Measurements from ENCODE around the gene ARL13B. TPM values are rescaled to one million over a fixed set of nuclear protein-coding genes. Genes with fewer than 3 reads are reported as not detected.

ARL13B gene
- total RNA-seq, 2 donors from 2014 or later, result 8.4 to 12.6 TPM

DNA sequence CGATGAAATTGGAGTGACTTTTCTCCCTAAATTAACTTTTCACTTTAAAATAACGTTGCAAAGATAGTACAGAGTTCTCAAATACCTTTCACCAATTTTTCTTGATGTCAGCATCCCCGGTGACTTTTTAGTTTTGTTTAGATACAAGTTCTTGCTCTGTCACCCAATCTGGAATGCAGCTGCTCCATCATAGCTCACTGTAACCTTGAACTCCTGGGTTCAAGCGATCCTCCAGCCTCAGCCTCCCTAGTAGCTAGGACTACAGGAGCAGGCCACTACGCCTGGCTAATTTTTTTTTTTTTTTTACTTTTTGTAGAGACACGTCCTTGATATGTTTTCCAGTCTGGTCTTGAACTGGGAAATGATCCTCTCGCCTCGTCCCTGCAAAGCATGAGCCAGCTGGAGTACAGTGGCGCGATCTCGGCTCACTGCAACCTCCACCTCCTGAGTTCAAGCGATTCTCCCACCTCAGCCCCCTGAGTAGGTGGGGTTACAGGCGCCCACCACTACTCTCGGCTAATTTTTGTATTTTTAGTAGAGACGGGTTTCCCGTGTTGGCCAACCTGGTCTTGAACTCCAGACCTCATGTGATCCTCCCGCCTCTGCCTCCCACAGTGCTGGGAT is 83.7 kb downstream of the ARL13B start:
- H3K27ac ChIP-seq, result peak overlapping the region; percentile 91 to 97
- no peaks in the 10 kb centered on the region for H3K27me3 ChIP-seq (replicated peaks; ENCODE audit: insufficient read depth)
- DNase-seq (ENCODE audit: low spot score), result no peak
- H3K36me3 ChIP-seq, result no peaks in the 10 kb centered on the region
- TF ChIP-seq, protein P1, sequence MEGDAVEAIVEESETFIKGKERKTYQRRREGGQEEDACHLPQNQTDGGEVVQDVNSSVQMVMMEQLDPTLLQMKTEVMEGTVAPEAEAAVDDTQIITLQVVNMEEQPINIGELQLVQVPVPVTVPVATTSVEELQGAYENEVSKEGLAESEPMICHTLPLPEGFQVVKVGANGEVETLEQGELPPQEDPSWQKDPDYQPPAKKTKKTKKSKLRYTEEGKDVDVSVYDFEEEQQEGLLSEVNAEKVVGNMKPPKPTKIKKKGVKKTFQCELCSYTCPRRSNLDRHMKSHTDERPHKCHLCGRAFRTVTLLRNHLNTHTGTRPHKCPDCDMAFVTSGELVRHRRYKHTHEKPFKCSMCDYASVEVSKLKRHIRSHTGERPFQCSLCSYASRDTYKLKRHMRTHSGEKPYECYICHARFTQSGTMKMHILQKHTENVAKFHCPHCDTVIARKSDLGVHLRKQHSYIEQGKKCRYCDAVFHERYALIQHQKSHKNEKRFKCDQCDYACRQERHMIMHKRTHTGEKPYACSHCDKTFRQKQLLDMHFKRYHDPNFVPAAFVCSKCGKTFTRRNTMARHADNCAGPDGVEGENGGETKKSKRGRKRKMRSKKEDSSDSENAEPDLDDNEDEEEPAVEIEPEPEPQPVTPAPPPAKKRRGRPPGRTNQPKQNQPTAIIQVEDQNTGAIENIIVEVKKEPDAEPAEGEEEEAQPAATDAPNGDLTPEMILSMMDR (IDR thresholded peaks at IDR 0.05), result no peak
- H3K4me1 ChIP-seq (ENCODE audit: control insufficient read depth in 1 of 2, low read depth in 2 of 2), result peaks cover 18 to 33% of the 10 kb centered on the region in 2 donors
- peak overlapping the region; percentile 84 for H3K4me3 ChIP-seq
- no peaks in the 10 kb centered on the region for H3K9me3 ChIP-seq
- no peak for ATAC-seq (ENCODE audit: insufficient number of reproducible peaks, low FRiP score, low read depth)

DNA sequence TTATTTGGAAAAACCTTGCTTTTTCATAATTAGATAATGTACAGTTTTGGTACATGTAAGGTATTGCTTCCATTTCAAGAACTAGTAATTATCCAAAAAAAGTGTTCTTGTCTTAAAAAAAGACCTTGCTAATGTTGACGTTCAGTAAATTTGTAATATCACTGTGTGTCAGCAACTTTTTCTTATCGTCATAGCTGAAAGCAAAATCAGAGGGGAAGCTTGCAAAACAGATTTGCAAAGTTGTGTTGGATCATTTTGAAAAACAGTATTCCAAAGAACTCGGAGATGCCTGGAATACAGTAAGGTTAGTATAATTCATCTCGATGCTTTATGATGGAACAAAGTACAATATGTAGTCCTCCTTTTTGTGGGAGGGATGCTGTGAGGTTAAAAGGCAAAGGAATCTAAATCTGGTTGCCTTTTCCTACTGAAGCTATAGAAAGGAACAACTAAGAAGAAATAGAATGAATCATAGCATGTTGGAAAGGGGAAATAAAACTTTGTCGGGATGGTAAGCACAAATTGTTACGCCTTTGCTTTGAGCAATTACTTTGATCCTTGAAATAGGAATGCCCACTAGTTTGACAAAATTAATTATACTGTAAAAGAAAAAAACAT is 84.4 kb downstream of the ARL13B start:
- no peaks in the 10 kb centered on the region for H3K9me3 ChIP-seq
- ATAC-seq (ENCODE audit: insufficient number of reproducible peaks, low FRiP score, low read depth) (no peak), DNase-seq (ENCODE audit: low spot score) (no peak)
- peak overlapping the region; percentile 84 for H3K4me3 ChIP-seq
- H3K36me3 ChIP-seq, result no peaks in the 10 kb centered on the region
- TF ChIP-seq, protein P1 (IDR thresholded peaks at IDR 0.05), result no peak
- peaks cover 22 to 36% of the 10 kb centered on the region in 2 donors for H3K4me1 ChIP-seq (ENCODE audit: control insufficient read depth in 1 of 2, low read depth in 2 of 2)
- peak overlapping the region in 1 of 2 donors; percentile 91 for H3K27ac ChIP-seq
- no peaks in the 10 kb centered on the region for H3K27me3 ChIP-seq (replicated peaks; ENCODE audit: insufficient read depth)

DNA sequence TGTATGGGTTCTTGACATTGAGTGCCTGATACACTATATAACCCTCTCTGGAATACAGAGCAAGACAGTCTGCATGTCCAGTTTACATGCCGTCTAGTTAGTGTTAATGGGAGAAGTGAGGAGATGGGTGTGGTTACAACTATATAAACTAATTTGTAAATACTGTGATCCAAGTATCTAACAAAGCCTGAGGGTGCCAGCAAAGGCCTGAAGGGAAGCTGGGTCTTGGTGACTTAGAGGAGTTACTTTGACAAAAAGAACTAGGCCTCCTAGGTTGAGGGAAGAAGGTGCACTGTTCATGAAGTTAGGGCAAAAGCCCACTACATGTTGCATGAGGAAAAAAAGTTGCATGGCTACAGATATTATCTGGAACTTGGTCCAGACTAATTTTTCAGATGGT is 85.2 kb downstream of the ARL13B start:
- H3K4me1 ChIP-seq (ENCODE audit: control insufficient read depth in 1 of 2, low read depth in 2 of 2), result peaks cover 22 to 36% of the 10 kb centered on the region in 2 donors
- H3K27me3 ChIP-seq (replicated peaks; ENCODE audit: insufficient read depth), result no peaks in the 10 kb centered on the region
- no peaks in the 10 kb centered on the region for H3K9me3 ChIP-seq
- TF ChIP-seq, protein P1 (IDR thresholded peaks at IDR 0.05), result no peak
- DNase-seq (ENCODE audit: low spot score) (no peak), ATAC-seq (ENCODE audit: insufficient number of reproducible peaks, low FRiP score, low read depth) (no peak)
- H3K36me3 ChIP-seq, result no peaks in the 10 kb centered on the region
- H3K4me3 ChIP-seq, result no peak overlapping the region
- H3K27ac ChIP-seq, result no peak overlapping the region

DNA sequence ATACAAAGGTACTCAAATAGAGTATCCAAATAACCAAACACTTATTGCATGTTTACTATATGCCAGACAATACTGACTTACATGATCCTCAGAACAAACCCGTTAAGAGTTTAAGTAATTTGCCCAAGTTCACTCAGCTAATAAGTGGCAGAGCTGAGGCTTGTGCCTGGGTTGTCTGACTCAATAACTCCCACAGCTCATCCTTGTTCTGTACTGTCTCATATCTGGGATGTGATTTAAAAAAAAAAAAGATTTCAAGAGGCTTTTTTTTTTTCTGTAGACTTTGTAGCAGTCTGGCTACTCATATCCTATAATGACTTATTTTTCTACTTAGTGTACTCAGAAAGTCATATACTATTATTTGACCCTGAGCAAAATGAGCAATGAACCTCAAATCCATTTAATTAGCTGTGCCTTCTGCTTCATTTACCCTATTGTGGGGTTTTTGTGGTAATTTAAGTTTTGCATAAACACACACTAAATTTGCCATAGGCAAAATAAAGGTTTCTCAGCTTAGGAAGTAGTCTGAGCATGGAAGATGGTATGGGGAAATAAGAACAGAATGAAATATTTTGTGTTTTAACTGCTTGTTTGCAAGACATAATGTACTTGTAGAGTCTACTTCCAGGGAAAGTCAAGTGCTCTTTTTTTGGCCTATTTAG is 86.0 kb downstream of the ARL13B start:
- H3K4me3 ChIP-seq, result no peak overlapping the region
- peaks cover 22 to 36% of the 10 kb centered on the region in 2 donors for H3K4me1 ChIP-seq (ENCODE audit: control insufficient read depth in 1 of 2, low read depth in 2 of 2)
- H3K27me3 ChIP-seq (replicated peaks; ENCODE audit: insufficient read depth), result no peaks in the 10 kb centered on the region
- H3K27ac ChIP-seq, result no peak overlapping the region
- TF ChIP-seq, protein P1 (IDR thresholded peaks at IDR 0.05), result no peak
- H3K36me3 ChIP-seq, result no peaks in the 10 kb centered on the region
- DNase-seq (ENCODE audit: low spot score) (no peak), ATAC-seq (ENCODE audit: insufficient number of reproducible peaks, low FRiP score, low read depth) (no peak)
- H3K9me3 ChIP-seq, result no peaks in the 10 kb centered on the region
